Hepatocyte (in vitro differentiated cells): ENCODE data around the gene IGLL5.

ENCODE experiments used
- EZH2 ChIP-seq: fragments of 200-600 bp; sonication (generic); IDR thresholded peaks from 2 replicates; pipeline ENCODE4 v1.6.1; 2016; ENCODE audit warnings: antibody characterized with exemption, mild to moderate bottlenecking, borderline replicate concordance
- EZH2phosphoT487 ChIP-seq: fragments of 200-600 bp; sonication (generic); IDR thresholded peaks from one replicate; pipeline ENCODE4 v1.6.1; 2018; ENCODE audit warnings: antibody characterized with exemption, mild to moderate bottlenecking, low read depth, moderate library complexity; ENCODE audit not compliant: unreplicated experiment, severe bottlenecking
- TF ChIP-seq, protein P1 (sequence below): fragments of 200-600 bp; sonication (generic); IDR thresholded peaks from 2 replicates; pipeline ENCODE4 v1.5.1; 2016; ENCODE audit warnings: antibody characterized with exemption, mild to moderate bottlenecking; ENCODE audit not compliant: poor library complexity

DNA sequence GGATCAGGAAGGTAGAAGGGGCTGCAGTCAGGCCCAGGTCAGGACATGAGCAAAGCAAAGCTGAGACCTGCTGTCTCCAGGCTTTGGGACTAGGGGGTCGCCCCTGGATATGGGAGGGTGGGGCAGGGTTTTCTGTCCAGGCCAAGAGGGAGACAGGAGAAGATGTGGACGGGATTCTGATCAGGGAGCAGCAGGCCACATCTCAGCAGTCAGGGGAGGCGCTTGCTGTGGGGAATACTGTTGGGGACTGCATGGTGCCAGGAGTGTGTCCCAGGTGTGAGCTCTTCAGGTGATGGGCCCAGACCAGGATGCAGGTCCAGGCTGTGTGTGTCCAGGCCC, 29.3 kb downstream of the IGLL5 start:
- no peak for TF ChIP-seq EZH2
- TF ChIP-seq, protein P1, sequence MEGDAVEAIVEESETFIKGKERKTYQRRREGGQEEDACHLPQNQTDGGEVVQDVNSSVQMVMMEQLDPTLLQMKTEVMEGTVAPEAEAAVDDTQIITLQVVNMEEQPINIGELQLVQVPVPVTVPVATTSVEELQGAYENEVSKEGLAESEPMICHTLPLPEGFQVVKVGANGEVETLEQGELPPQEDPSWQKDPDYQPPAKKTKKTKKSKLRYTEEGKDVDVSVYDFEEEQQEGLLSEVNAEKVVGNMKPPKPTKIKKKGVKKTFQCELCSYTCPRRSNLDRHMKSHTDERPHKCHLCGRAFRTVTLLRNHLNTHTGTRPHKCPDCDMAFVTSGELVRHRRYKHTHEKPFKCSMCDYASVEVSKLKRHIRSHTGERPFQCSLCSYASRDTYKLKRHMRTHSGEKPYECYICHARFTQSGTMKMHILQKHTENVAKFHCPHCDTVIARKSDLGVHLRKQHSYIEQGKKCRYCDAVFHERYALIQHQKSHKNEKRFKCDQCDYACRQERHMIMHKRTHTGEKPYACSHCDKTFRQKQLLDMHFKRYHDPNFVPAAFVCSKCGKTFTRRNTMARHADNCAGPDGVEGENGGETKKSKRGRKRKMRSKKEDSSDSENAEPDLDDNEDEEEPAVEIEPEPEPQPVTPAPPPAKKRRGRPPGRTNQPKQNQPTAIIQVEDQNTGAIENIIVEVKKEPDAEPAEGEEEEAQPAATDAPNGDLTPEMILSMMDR = no peak
- no peak for TF ChIP-seq EZH2phosphoT487
